GM12875 (cell line): ENCODE results near the gene TDRKH.

Experiments
- H3K4me3 ChIP-seq: one replicate; pipeline ENCODE4 v1.5.1; 2011; ENCODE audit warnings: low read depth, low read length, control low read depth
- CTCF ChIP-seq: IDR thresholded peaks from 2 replicates; pipeline ENCODE4 v1.5.1; 2011; ENCODE audit warnings: low read depth, mild to moderate bottlenecking, control low read depth, inconsistent platforms, low read length, moderate library complexity, borderline replicate concordance; ENCODE audit not compliant: insufficient read depth

Gene TDRKH

GRCh38 chr1:151723726-151724370 lies 66.5 kb downstream of the TDRKH start:
- TF ChIP-seq CTCF: no peak
- H3K4me3 ChIP-seq: no peak overlapping the region
